HG02763 (cell line): Measurements from ENCODE around the gene MAFF.

Source experiments
- ATAC-seq: cut with Tn5 transposase; IDR thresholded peaks from one replicate; pipeline ENCODE4 v1.9.1; 2021; ENCODE audit warnings: mild to moderate bottlenecking, moderate library complexity; ENCODE audit not compliant: unreplicated experiment

The MAFF gene

DNA sequence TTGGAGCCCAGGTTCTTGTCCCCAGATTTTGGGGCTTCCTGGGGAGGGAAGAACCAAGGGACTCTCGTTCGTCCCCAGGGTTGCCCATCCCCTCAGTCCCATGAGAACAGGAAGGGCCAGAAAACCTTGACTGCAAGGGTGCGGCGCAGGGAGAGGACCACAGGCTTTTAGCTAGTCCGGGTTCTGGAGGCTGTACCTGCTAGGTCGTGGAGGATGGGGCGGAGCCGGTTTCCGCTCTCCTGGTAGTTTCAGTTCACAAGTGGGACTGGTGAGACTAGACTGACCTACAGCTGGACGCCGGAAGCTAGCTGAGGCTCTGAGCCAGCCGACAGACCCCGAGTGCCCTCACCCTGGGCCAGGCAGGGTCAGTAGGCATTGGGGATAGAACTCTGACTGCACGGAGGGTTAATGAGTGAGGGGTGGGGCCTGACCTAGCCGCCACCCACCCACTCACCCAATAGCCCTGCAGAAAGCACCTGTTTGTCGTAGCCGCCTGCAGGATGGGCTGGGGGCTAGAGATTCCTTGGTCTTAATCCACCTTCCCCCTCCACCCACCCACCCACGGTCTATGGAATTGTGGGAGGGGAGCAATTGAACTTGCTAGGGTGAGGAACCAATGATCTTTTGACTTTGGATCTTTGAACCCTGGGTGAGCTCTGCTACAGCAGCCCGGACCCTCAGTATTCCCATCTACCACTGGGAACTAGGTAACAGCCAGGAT is 1.5 kb downstream of the MAFF start:
- ATAC-seq: no peak

DNA sequence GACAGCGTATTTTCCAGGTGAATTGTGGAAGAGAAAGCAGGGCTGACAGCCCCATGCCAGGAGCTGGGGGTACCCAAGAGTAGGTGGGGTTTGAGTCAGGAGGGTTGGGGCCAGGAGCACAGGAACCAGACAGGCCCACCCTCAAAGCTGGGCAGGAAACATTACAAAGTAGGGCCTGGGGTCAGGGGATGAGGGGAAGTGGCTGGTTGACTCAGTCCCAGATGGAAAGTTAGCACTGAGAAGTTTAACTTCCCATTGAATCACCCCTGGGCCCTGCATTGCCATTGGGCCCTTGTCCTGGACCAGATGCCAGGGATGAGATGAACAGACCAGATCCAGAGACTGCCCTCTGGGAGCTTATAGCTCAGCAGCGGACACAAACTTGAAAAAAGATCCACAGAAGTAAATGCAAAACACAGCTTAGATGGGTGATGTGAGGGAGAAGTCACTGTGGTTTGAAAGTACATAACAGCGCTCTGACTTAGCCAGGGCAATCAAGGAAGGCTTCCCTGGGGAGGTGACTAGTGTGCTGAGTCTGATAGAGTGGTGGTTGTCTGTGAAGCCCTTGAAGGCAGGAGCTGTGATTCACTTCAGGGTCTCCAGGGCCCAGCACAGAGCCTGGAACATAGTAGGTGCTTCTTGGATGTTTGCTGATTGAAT is 2.2 kb downstream of the MAFF start:
- no peak for ATAC-seq

DNA sequence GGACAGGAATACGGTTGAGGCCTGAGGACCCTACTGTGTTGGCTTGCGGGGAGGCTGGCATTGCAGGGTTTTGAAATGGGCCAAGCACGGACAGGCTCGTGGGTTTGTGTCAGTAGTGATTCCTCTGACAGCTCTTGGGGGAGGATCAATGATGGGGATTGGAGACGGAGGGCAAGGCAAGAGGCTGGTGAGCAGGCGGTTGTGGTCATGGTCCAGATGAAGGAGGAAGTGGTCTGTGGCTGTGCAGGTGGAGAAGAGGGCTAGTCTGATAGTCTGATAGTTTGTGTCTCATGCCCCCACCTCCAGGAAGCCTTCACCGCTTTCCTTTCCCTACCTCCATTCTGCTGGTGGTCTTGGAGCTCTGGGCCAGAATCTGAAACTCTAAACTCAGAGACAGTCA is 3.0 kb downstream of the MAFF start:
- ATAC-seq: no peak

DNA sequence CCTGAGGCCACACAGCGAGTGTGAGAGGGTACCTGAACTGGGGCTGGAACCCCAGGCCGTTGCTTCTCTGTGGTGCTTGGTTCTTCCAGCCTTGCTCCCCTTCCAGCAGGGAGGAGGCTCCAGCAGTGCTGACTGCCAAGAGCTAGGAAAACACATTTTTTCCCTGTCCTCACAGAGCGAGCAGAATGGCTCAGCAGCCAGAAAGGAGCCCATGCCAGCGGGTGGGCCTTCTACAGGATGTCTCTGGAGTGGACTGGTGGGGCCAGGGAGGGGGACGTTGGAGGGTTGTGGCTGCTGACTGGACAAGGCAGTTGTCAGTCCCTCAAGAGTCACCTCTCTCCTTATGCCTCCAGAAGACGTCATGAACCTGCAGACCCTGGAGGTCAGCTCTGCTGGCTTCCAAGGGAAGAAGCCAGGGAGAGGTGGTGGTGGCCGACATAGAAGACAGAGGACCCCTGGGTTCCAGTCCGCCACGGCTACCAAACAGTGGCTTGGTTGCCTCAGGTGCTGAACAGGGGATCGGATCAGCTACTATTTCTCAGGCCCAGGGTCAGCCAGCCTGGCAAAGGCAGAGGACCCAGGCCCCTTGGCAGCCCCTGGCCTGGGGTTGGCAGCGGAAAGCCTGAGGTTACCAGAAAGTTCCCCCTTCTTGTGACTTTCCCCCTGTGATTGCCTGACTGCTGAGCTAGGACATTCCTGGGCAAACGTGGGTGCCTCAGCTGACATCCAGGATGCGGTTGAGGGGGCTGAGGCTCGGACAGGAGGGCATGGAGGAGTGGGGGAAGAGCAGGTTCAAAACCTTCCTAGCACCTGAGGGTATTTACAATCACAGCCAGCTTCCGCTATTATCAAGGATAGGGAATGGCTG is 3.7 kb downstream of the MAFF start:
- no peak for ATAC-seq

DNA sequence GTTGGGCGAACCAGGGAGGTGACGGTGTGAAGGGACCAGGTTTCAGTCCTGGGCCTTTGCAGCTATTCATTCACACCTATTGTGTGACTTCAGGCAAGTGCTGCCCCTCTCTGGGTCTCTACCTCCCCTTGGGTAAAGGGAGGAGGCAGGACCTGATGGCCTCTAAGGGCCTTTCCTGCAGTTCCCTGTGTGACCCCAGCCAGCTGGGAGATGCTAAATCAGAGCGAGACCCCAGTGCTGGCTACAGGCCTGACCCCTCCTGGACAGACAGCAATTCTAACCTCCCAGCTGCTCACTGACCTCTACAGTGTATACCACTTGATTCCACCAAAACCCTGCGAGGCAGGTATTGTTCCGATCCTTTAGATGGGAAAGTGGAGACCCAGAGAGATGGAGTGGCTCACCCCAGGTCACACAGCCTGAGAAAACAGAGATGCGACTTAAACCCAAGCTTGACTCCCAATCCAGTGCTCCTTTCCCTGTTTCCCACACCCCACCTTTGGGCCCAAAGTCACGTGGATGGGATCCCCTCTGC is 6.2 kb downstream of the MAFF start:
- ATAC-seq: no peak

DNA sequence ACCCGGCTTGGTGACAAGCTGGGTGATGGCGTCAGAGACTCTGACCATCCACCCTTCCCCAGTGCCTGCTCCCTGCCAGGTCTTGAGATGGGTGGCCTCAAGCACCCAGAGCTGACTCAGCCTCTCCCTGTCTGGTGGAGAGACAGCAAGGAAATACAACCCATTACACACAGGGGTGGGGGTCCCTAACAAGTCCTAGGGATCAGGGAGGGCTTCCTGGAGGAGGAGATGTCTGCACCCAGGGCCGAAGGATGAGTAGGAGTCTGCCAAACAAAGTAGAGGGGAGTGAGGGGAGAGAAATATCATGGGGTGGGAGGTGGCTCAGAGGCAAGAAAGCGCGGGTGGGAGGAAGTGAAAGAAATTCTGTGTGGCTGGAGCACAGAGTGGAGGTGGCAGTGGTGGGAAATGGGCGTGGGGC is 6.8 kb downstream of the MAFF start:
- ATAC-seq: no peak

DNA sequence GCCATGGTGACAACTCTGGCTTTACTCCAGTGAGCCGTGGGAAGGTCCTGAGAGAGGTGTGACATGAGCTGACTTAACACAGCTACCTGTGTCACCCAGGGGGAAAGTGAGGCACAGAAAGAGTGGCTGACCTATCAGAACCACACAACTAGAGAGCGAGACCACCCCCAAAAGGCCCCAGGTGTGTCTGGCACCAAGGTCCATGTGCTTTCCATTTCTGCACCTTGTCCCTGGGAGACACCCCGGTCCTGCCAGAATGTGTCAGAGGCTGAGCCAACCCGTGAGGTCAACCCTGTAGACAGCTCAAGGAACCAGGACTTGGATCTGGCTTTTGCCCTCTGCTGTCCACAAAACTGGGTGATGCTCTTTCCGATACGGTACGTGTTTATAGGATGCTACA is 9.8 kb downstream of the MAFF start:
- ATAC-seq: no peak

DNA sequence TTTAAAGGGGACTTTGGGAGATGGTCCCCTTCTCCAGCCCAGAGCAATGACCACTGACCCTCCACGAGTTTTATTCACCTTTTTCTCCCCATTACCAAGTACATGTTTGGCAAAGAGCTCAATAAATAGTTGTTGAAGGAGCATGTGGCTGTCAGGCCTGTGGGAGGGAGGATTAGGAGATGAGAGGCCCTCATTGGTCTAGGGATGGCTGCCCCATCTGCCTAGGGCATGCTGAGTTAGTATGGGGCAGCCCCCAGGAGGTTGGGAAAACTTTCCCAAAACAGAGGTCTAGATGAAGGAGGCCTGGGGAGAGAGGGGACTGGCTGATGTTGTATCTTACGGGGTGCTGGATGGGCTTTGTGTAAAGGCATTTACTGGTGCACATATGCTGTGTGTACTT is 10.6 kb downstream of the MAFF start:
- no peak for ATAC-seq

DNA sequence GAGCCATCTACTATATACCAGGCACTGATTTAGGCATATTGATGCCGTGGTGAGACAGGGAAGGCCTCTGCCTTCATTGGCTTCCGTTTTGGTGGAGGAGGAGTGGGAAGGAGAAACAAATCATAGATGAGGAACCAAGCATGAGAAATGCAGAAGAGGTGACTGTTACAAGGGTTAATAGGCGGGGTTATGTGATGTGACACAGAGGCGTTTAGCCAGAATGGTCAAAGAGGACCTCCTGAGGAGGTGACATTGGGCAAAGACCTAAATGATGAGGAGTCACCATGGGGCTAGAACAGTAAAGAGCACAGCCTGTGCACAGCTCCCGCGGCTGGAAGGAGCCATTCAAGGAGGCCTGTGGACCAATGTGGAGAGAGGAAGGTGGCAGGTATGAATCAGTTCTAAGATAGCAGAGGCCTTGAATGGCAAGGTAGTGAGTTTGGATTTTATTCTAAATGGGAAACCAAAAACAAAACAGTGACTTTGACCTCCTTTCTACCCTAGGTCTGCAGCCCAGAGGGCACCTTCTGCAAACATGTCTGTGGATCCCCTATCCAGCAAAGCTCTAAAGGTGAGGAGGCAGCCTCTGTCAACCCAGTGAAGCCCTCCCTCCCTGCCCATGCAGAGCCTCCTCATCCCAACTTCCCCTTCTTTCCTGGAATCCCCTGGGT is 11.7 kb downstream of the MAFF start:
- no peak for ATAC-seq

DNA sequence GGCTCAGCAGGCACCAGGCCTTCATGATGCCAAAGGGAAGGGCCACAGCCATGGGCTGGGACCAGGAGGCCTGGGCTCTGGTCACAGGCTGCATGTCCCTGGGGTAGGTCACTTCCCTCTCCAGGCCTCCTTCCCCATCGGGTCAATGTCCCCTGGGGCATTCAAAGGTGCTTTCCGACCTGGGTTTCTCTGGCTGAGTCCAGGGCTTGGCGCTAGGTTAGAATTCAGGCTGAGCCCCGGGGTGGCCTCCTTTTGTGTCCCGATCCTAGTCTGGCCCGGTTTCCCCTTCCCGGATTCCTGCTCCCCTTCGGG is 12.2 kb downstream of the MAFF start:
- no peak for ATAC-seq

DNA sequence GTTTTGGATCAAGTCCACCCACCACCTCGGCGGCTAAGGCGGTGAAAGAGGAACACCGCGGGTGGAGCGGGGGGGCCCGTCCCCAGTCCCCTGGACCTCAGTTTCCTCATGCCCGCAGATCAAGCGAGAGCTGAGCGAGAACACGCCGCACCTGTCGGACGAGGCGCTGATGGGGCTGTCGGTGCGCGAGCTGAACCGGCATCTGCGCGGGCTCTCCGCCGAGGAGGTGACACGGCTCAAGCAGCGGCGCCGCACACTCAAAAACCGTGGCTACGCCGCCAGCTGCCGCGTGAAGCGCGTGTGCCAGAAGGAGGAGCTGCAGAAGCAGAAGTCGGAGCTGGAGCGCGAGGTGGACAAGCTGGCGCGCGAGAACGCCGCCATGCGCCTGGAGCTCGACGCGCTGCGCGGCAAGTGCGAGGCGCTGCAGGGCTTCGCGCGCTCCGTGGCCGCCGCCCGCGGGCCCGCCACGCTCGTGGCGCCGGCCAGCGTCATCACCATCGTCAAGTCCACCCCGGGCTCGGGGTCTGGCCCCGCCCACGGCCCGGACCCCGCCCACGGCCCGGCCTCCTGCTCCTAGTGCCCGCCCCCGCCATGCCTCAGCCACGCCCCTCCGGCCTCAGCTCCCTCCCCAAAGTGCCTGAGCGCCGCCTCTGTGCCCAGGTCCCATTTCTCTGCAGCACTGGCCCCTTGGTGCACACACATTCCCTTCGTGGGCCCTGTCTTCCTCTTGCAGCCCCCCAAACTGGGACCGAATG is 12.7 kb downstream of the MAFF start:
- no peak for ATAC-seq

DNA sequence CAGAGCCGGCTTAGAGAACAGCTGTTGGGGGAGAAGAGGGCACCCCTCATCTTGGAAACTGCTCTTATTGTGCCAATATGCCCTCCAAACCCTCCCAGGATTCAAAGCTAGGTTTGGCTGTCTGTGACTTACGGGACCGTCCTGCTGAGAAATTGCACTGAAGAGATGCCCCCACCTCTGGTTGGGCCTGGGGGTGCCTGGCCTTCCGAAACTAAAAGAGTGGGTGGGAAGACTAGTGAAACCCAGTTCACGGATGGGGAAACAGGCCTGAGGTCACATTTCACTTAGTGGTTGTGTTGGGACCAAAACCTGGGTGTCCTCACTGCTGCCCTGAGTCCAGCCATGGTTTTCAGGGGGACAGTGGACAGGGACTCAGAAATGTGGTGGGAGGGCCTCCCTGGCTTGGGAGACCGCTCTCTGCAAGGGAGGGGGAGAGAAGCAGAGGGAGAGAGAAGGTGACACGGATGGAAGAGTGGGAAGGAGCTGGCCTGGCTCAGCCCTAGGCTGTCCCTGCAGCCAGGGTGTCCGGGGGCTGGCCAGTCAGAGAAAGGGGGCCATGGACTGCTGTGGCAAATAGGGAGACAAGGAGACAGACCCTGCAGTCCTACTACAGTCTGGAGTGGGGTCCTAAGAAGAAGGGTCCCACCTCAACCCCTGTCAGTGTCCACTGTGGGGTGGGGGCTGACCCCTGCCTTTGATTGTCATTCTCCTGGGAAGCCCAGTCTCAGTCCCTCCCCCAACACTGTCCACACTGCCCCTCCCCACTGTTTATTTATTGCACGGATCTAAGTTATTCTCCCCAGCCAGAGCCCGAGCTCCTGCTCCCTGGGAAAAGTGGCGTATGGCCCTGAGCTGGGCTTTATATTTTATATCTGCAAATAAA is 13.6 kb downstream of the MAFF start:
- ATAC-seq: no peak

DNA sequence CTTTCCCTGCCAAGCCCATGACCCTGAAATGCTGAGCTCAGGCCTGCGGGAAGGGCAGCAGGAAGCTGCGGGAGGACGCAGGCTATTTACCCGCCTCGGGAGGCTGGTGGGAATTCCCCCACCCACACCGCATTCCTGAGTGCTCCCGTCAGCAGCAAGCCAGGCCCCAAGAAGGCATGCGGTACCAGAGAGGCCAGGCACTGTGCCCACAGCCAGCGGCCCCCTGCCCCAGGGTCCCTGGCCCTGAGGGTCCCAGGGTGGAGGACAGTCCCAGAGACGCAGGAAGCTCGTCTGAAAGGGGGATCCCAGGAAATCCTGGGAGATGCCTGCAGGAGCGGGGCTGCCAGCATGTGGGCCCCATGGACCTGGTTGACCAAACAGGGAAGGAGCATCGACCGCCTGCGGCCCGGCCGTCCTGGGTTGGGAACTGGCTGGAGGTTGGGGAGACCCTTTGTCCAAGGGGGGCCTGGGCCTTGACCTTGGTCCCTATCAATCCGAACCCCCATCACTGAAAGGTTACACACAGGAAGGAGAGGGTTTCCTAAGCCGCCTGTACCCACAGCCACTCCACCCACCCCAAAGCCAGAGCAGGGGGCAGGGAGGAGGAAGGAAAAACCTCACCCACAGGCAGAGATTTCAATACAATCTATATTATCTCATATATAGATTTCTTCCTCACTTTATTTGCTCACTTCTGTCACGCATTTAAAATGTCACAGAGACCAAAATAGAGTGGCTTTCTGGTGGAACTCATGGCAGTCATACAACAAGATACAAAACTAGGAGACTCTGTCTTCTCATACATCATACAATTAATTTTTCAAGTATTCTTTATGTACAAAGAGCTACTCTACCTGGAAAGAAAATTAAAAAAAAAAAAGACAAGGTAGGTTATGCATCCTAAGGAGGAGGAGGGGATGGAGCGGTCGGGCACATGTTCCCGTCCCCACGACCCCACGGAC is 17.1 kb downstream of the MAFF start:
- no peak for ATAC-seq

DNA sequence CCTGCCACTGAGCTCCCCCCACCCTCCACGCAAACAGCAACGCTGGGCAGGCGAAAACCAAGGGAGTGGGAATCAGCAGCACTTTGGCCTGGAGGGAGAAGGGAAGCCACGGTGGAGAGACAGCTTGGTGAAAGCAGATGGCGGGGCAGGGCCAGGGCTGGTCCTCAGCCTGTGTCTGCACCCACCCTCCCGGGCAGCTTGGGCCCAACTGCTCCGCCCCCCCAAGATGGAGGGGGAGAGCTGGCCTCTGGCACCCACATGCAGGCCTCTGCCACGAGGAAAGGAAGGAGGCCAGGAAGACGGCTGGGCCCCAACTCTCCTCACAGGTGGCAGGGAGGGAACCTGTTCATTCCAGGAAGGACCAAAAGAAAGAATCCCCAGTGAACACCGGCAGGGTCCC is 17.8 kb downstream of the MAFF start:
- ATAC-seq: no peak

DNA sequence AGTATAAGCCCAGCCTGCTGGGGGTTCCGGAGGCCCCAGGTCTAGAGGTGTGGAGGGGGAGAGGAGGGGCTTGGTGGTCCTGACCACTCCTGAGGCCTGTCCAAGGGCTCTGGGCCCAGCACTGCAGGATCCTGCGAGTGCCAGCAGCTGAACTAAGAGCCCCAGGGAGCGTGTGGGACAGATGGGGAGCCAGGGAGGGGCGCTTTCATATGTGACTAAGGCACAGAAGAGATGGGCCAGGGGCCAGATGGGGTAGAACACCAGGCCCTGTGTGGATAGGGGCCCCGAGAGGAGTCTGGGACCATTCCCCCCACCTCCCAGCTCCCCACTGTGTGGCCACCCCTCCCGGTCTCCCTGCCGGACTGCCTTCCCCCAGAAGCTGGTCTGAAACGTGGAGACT is 18.4 kb downstream of the MAFF start:
- no peak for ATAC-seq

DNA sequence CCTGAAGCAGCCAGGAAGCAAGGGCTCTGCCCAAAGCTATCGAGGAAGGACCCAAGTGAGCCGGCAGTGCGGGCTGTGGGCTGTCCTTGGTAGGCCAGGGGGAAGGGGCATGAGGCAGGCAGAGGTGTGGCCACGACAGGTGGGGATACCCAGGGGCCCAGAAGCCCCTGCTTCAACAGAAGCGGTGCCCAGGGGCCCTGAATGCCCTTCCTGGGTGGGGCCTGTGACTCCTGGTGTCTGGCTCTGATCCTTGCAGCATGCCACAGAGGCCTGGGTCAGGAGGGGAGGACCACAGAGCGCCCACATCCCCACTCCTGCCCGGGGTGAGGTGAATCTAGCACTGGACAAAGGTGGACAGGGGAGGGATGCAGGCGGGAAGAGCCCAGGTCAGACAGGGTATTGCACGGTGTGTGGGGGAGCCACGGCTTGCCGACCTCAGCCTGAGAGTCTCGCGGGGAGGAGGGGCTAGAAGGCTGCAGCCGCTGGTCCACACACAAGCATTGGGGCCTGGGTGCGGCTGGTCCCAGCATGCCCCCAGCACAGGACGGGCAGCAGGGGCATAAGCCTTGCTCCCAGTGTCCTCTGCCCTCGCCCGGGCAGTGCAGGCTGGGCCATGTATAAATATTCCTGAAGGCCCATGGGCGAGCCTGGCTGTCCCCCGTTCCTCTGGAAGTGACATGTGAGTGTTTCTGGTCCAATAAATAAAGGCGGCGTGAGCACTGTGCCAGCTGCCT is 19.0 kb downstream of the MAFF start:
- ATAC-seq: no peak

DNA sequence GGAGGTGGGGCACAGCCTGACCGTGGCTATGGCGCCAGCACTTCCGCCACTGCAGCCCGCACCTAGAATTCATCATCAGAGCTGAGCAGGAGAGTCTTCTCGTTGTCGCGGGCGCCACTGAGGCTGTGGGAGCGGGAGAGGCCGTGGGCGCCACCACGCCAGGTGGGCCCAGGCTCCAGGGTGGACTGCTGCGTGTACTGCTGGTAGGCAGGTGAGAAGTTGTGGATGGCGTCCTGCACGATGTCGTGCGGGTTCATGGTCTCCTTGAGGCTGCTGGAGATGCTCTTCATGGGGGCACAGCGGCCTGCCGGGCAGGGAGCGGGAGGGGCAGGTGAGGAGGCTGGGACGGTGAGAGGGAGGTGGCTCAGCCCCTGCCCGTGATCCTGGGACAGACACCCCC is 19.6 kb downstream of the MAFF start:
- ATAC-seq: no peak
